SU-DHL-6 (cell line): Measurements from ENCODE around the gene NFIA.

ENCODE experiments used
- H2AFZ ChIP-seq: fragments of 200-600 bp; sonication (generic); 2 replicates; pipeline ENCODE4 v1.6.1; 2014; ENCODE audit warnings: low read depth, mild to moderate bottlenecking, moderate library complexity, mixed read lengths, antibody characterized with exemption, low read length; ENCODE audit not compliant: severe bottlenecking
- H3F3A ChIP-seq: fragments of 200-600 bp; shearing (Covaris generic); 2 replicates; pipeline ENCODE4 v1.6.0; 2016; ENCODE audit warnings: antibody characterized with exemption, mild to moderate bottlenecking; ENCODE audit not compliant: insufficient read depth
- H3K27ac ChIP-seq: fragments of 200-600 bp; sonication (generic); 2 replicates; pipeline ENCODE4 v1.5.1; 2016; ENCODE audit warnings: low read depth, mild to moderate bottlenecking, low read length, moderate library complexity, mixed read lengths
- H3K27me3 ChIP-seq: fragments of 200-600 bp; sonication (generic), shearing (Covaris generic); 2 replicates; pipeline ENCODE4 v1.6.0; 2014; ENCODE audit warnings: mild to moderate bottlenecking, low read length
- H3K36me3 ChIP-seq: fragments of 200-600 bp; sonication (generic); 2 replicates; pipeline ENCODE4 v1.6.1; 2014; ENCODE audit warnings: mild to moderate bottlenecking, low read length, mixed read lengths
- H3K4me2 ChIP-seq: fragments of 300-600, 200-600 bp; shearing (Covaris generic), sonication (generic); 2 replicates; pipeline ENCODE4 v1.6.0; 2014; ENCODE audit warnings: low read length, low read depth, mild to moderate bottlenecking; ENCODE audit not compliant: poor library complexity, severe bottlenecking
- H3K4me3 ChIP-seq: fragments of 200-600 bp; sonication (generic); 2 replicates; pipeline ENCODE4 v1.5.1; 2014; ENCODE audit warnings: antibody characterized with exemption, low read length, mild to moderate bottlenecking, mixed read lengths; ENCODE audit not compliant: insufficient read depth, poor library complexity, severe bottlenecking
- H3K79me2 ChIP-seq: fragments of 200-600 bp; sonication (generic); 2 replicates; pipeline ENCODE4 v1.6.1; 2014; ENCODE audit warnings: mild to moderate bottlenecking, low read length, moderate library complexity; ENCODE audit not compliant: insufficient read depth
- H3K9ac ChIP-seq: fragments of 200-600 bp; sonication (generic); 2 replicates; pipeline ENCODE4 v1.7.0; 2014; ENCODE audit warnings: mild to moderate bottlenecking, low read length
- H3K9me2 ChIP-seq: fragments of 200-600 bp; sonication (generic); replicated peaks from 2 replicates; pipeline ENCODE4 v1.6.1; 2014; ENCODE audit warnings: low read length; ENCODE audit not compliant: insufficient read depth
- H3K9me3 ChIP-seq: fragments of 200-600 bp; sonication (generic); 2 replicates; pipeline ENCODE4 v1.6.1; 2014; ENCODE audit warnings: low read length, mixed read lengths; ENCODE audit not compliant: insufficient read depth
- H4K20me1 ChIP-seq: fragments of 200-600 bp; sonication (generic); 2 replicates; pipeline ENCODE4 v1.6.1; 2014; ENCODE audit warnings: low read depth, mild to moderate bottlenecking, antibody characterized with exemption, low read length, moderate library complexity, mixed read lengths
- CTCF ChIP-seq: fragments of 200-600 bp; sonication (generic); IDR thresholded peaks from one replicate; pipeline ENCODE4 v1.5.1; 2017; ENCODE audit warnings: antibody characterized with exemption, mild to moderate bottlenecking, low read length, moderate library complexity; ENCODE audit not compliant: insufficient read depth, poor library complexity, severe bottlenecking
- EZH2phosphoT487 ChIP-seq: fragments of 200-600 bp; sonication (generic), shearing (Covaris generic); conservative IDR thresholded peaks from 2 replicates; pipeline ENCODE4 v1.6.1; 2018; ENCODE audit warnings: mild to moderate bottlenecking, antibody characterized with exemption, low read length, moderate library complexity, mixed read lengths

Gene NFIA

GRCh38 chr1:61449410-61449809 is 367.0 kb downstream of the NFIA start:
- H3K27ac ChIP-seq: no peak overlapping the region
- H3K9me3 ChIP-seq: no peaks in the 10 kb centered on the region
- no peaks in the 10 kb centered on the region for H3K9me2 ChIP-seq
- no peak overlapping the region for H3K4me2 ChIP-seq
- TF ChIP-seq CTCF: no peak
- no peak for TF ChIP-seq EZH2phosphoT487
- H3K79me2 ChIP-seq: no peaks in the 10 kb centered on the region
- H3K36me3 ChIP-seq: no peaks in the 10 kb centered on the region
- H3K9ac ChIP-seq: no peak overlapping the region
- H3K4me3 ChIP-seq: no peak overlapping the region
- H2AFZ ChIP-seq: no peak overlapping the region
- H3K27me3 ChIP-seq: no peaks in the 10 kb centered on the region
- no peaks in the 10 kb centered on the region for H3F3A ChIP-seq
- no peaks in the 10 kb centered on the region for H4K20me1 ChIP-seq

GRCh38 chr1:61450454-61450853 is 368.1 kb downstream of the NFIA start:
- no peak overlapping the region for H2AFZ ChIP-seq
- H3F3A ChIP-seq: no peaks in the 10 kb centered on the region
- TF ChIP-seq CTCF (no peak), EZH2phosphoT487 (no peak)
- no peaks in the 10 kb centered on the region for H3K9me3 ChIP-seq
- no peak overlapping the region for H3K4me3 ChIP-seq
- no peak overlapping the region for H3K27ac ChIP-seq
- H3K36me3 ChIP-seq: no peaks in the 10 kb centered on the region
- no peaks in the 10 kb centered on the region for H3K79me2 ChIP-seq
- no peaks in the 10 kb centered on the region for H3K9me2 ChIP-seq
- no peaks in the 10 kb centered on the region for H3K27me3 ChIP-seq
- H4K20me1 ChIP-seq: no peaks in the 10 kb centered on the region
- no peak overlapping the region for H3K9ac ChIP-seq
- H3K4me2 ChIP-seq: no peak overlapping the region

GRCh38 chr1:61450872-61451571 is 368.7 kb downstream of the NFIA start:
- Histone ChIP-seq H3K9ac (no peak overlapping the region), H3K9me3 (no peaks in the 10 kb centered on the region), H3K4me3 (no peak overlapping the region), H3K79me2 (no peaks in the 10 kb centered on the region), H3F3A (no peaks in the 10 kb centered on the region), H3K36me3 (no peaks in the 10 kb centered on the region), H4K20me1 (no peaks in the 10 kb centered on the region), H3K4me2 (no peak overlapping the region), H3K27ac (no peak overlapping the region), H2AFZ (no peak overlapping the region), H3K9me2 (no peaks in the 10 kb centered on the region), H3K27me3 (no peaks in the 10 kb centered on the region)
- TF ChIP-seq CTCF (no peak), EZH2phosphoT487 (no peak)
